Activated gamma-delta T cell treated with anti-CD3 and anti-CD28 coated beads, Interleukin-2, amount 50 U/mL, for 16 hours (primary cell): ENCODE measurements around the gene MAGED4.
"Not testable (repeated sequence)": the region's sequence is repeated elsewhere in the genome, so short reads cannot be mapped to it uniquely, and the experiment has no call there.

Experiments used
- DNase-seq: peaks from one replicate; pipeline ENCODE4 v3.0.0-alpha.2; 2020; ENCODE audit warnings: low read depth

Gene MAGED4

GRCh38 chrX:52184440-52185077 lies at the start of gene MAGED4:
Gene MAGED4, plus strand, starts transcription at chrX:52184888. Its CDS starts 1,035 bp downstream, at chrX:52185923.
- not testable (repeated sequence) for DNase-seq

- no peak for DNase-seq
Measured at GRCh38 chrX:52138830-52139544, 45.7 kb upstream of the MAGED4 start.

GRCh38 chrX:52139545-52139895 lies 45.2 kb upstream of the MAGED4 start:
- DNase-seq, result no peak

GRCh38 chrX:52140020-52140419 lies 44.7 kb upstream of the MAGED4 start:
- no peak for DNase-seq

- DNase-seq, result not testable (repeated sequence)
Measured at GRCh38 chrX:52150667-52151066, 34.0 kb upstream of the MAGED4 start.

GRCh38 chrX:52160140-52160539 lies 24.5 kb upstream of the MAGED4 start:
- DNase-seq, result not testable (repeated sequence)

- no peak for DNase-seq
Measured at GRCh38 chrX:52166840-52167239, 17.8 kb upstream of the MAGED4 start.

GRCh38 chrX:52171055-52171454 lies 13.6 kb upstream of the MAGED4 start:
- DNase-seq, result not testable (repeated sequence)

GRCh38 chrX:52185078-52185453 lies 378 bp downstream of the MAGED4 start:
- not testable (repeated sequence) for DNase-seq

- not testable (repeated sequence) for DNase-seq
Measured at GRCh38 chrX:52211405-52211804, 26.7 kb downstream of the MAGED4 start.

GRCh38 chrX:52213276-52213675 lies 28.6 kb downstream of the MAGED4 start:
- no peak for DNase-seq

- no peak for DNase-seq
Measured at GRCh38 chrX:52216541-52216940, 31.9 kb downstream of the MAGED4 start.

- no peak for DNase-seq
Measured at GRCh38 chrX:52217494-52218160, 32.9 kb downstream of the MAGED4 start.

GRCh38 chrX:52220936-52221335 lies 36.2 kb downstream of the MAGED4 start:
- no peak for DNase-seq
